ENCODE measurements around the gene HOXB3. TPM values are rescaled to one million over a fixed set of nuclear protein-coding genes. Genes with fewer than 3 reads are reported as not detected.

Gene HOXB3
- polyA plus RNA-seq, 1 donor from 2014 or later = not detected

GRCh38 chr17:48570325-48571023 is 19.6 kb downstream of the HOXB3 start:
- Histone ChIP-seq H3K27me3 (ENCODE audit: insufficient read depth, low read depth, low read length) (peaks cover 100% of the 10 kb centered on the region), H3K9me2 (ENCODE audit: insufficient read depth, low read length) (no peaks in the 10 kb centered on the region), H4K20me1 (ENCODE audit: insufficient read depth) (no peaks in the 10 kb centered on the region), H3K27ac (ENCODE audit: low read length) (no peak overlapping the region), H3K9ac (ENCODE audit: low read length) (no peak overlapping the region), H3F3A (ENCODE audit: insufficient read depth, low read length, poor library complexity, severe bottlenecking) (no peaks in the 10 kb centered on the region), H3K4me2 (ENCODE audit: low read length) (no peak overlapping the region), H3K4me3 (ENCODE audit: low read length) (no peak overlapping the region), H2AFZ (ENCODE audit: low read depth, low read length) (no peak overlapping the region), H3K9me3 (ENCODE audit: low read length) (no peaks in the 10 kb centered on the region), H3K79me2 (replicated peaks; ENCODE audit: insufficient read depth, low read length) (no peaks in the 10 kb centered on the region), H3K36me3 (ENCODE audit: insufficient read depth, low read length) (no peaks in the 10 kb centered on the region)
- TF ChIP-seq EP300 (conservative IDR thresholded peaks at IDR 0.05; ENCODE audit: poor library complexity, severe bottlenecking) = no peak
- TF ChIP-seq EZH2 (IDR thresholded peaks at IDR 0.05; ENCODE audit: borderline replicate concordance, insufficient read depth, low read length, poor library complexity, severe bottlenecking) = peak; percentile 62

- no peaks in the 10 kb centered on the region for H3K9me3 ChIP-seq (ENCODE audit: low read length)
- H3K4me3 ChIP-seq (ENCODE audit: low read length) = no peak overlapping the region
- TF ChIP-seq POLR2AphosphoS5 (IDR thresholded peaks at IDR 0.05) (no peak), SMC3 (conservative IDR thresholded peaks at IDR 0.05; ENCODE audit: poor library complexity) (no peak), CTCF (IDR thresholded peaks at IDR 0.05; ENCODE audit: poor library complexity, severe bottlenecking) (no peak), REST (IDR thresholded peaks at IDR 0.05; ENCODE audit: borderline replicate concordance) (no peak), MXI1 (conservative IDR thresholded peaks at IDR 0.05; ENCODE audit: poor library complexity, severe bottlenecking) (no peak), EP300 (conservative IDR thresholded peaks at IDR 0.05; ENCODE audit: poor library complexity, severe bottlenecking) (no peak), EZH2 (IDR thresholded peaks at IDR 0.05; ENCODE audit: borderline replicate concordance, insufficient read depth, low read length, poor library complexity, severe bottlenecking) (no peak)
- no peaks in the 10 kb centered on the region for H3F3A ChIP-seq (ENCODE audit: insufficient read depth, low read length, poor library complexity, severe bottlenecking)
- no peaks in the 10 kb centered on the region for H3K36me3 ChIP-seq (ENCODE audit: insufficient read depth, low read length)
- H4K20me1 ChIP-seq (ENCODE audit: insufficient read depth) = no peaks in the 10 kb centered on the region
- no peak overlapping the region for H3K27ac ChIP-seq (ENCODE audit: low read length)
- H3K9ac ChIP-seq (ENCODE audit: low read length) = no peak overlapping the region
- no peaks in the 10 kb centered on the region for H3K9me2 ChIP-seq (ENCODE audit: insufficient read depth, low read length)
- H3K27me3 ChIP-seq (ENCODE audit: insufficient read depth, low read depth, low read length) = peaks cover 100% of the 10 kb centered on the region
- H3K4me2 ChIP-seq (ENCODE audit: low read length) = no peak overlapping the region
- H2AFZ ChIP-seq (ENCODE audit: low read depth, low read length) = no peak overlapping the region
- no peaks in the 10 kb centered on the region for H3K79me2 ChIP-seq (replicated peaks; ENCODE audit: insufficient read depth, low read length)
Measured at GRCh38 chr17:48569674-48570324, 20.2 kb downstream of the HOXB3 start.

All from neural cell (in vitro differentiated cells).